HT-29 (cell line): ENCODE data around the gene SCYGR3. TPM values are rescaled to one million over a fixed set of nuclear protein-coding genes. Genes with fewer than 3 reads are reported as not detected.

Experiments
- total RNA-seq: library from RNA; depleted of rRNA; stranded (reverse); fragments of >200 nt; shearing (Covaris generic); gene quantifications from 2 replicates; pipeline ENCODE4 v1.2.3, GENCODE V29; 2014; rRNA removed

SCYGR3 gene
- total RNA-seq, 1 experiment from 2014 or later, result not detected

Other genes starting within 250 kb of the SCYGR3 start
- 0.36 TPM in 1 of 2 replicates, not detected in the other for gene TM4SF20, start 235.5 kb downstream of the SCYGR3 start, total RNA-seq
- not detected in 2 replicates for gene SCYGR1, start 226.9 kb downstream of the SCYGR3 start, total RNA-seq
- 38.0 and 40.9 TPM in 2 replicates for gene AGFG1, start 142.7 kb downstream of the SCYGR3 start, total RNA-seq
- gene SCYGR2, start 15.9 kb downstream of the SCYGR3 start, total RNA-seq, result not detected in 2 replicates
- gene SCYGR4, start 2.7 kb upstream of the SCYGR3 start, total RNA-seq, result not detected in 2 replicates
- not detected in 2 replicates for gene SCYGR5, start 52.0 kb upstream of the SCYGR3 start, total RNA-seq
- 0.03 TPM in 1 of 2 replicates, not detected in the other for gene SLC19A3, start 103.2 kb upstream of the SCYGR3 start, total RNA-seq
- not detected in 2 replicates for gene SCYGR6, start 109.9 kb upstream of the SCYGR3 start, total RNA-seq
- not detected in 2 replicates for gene SCYGR7, start 113.5 kb upstream of the SCYGR3 start, total RNA-seq
- not detected in 2 replicates for gene SCYGR8, start 131.1 kb upstream of the SCYGR3 start, total RNA-seq
- 0.18 and 0.31 TPM in 2 replicates for gene CCL20, start 199.0 kb upstream of the SCYGR3 start, total RNA-seq